Fibroblast of lung (primary cell): ENCODE results near the gene RNASE8. TPM values are rescaled to one million over a fixed set of nuclear protein-coding genes. Genes with fewer than 3 reads are reported as not detected.

Experiments used
- DNase-seq, 2 donors: peaks; one replicate each; pipeline versions ENCODE4 v3.0.0 to v3.0.0-alpha.2; 2010; ENCODE audit warnings: low read depth in 2 of 2
- H2AFZ ChIP-seq: 2 replicates; pipeline ENCODE4 v1.5.1; 2012; ENCODE audit warnings: low read length, control low read depth, inconsistent platforms
- H3K27ac ChIP-seq: 2 replicates; pipeline ENCODE4 v1.5.1; 2011; ENCODE audit warnings: low read length, control low read depth; ENCODE audit not compliant: insufficient read depth
- H3K27me3 ChIP-seq: 2 replicates; pipeline ENCODE4 v1.5.1; 2011; ENCODE audit warnings: mild to moderate bottlenecking, low read length; ENCODE audit not compliant: control insufficient read depth, insufficient read depth
- H3K36me3 ChIP-seq: 2 replicates; pipeline ENCODE4 v1.5.1; 2011; ENCODE audit warnings: low read length; ENCODE audit not compliant: control insufficient read depth, insufficient read depth
- H3K4me1 ChIP-seq: 2 replicates; pipeline ENCODE4 v1.5.1; 2011; ENCODE audit warnings: low read length; ENCODE audit not compliant: control insufficient read depth, insufficient read depth; ENCODE audit errors: extremely low read depth
- H3K4me2 ChIP-seq: 2 replicates; pipeline ENCODE4 v1.5.1; 2011; ENCODE audit warnings: low read length, control low read depth; ENCODE audit not compliant: insufficient read depth; ENCODE audit errors: extremely low read depth
- H3K4me3 ChIP-seq, 4 experiments: fragments of 200-600 bp in 1 of 4; sonication (generic) in 1 of 4; replicated peaks in 1 of 4; 2 replicates each; pipeline ENCODE4 v1.5.1; 2011 to 2016; ENCODE audit warnings: low read length in 4 of 4, low read depth in 3 of 4, mild to moderate bottlenecking in 3 of 4, control low read depth in 2 of 4, inconsistent platforms in 1 of 4, mixed read lengths in 1 of 4; ENCODE audit not compliant: insufficient read depth in 1 of 4; ENCODE audit errors: control extremely low read depth in 1 of 4
- H3K79me2 ChIP-seq: 2 replicates; pipeline ENCODE4 v1.5.1; 2012; ENCODE audit warnings: mild to moderate bottlenecking, low read length, inconsistent platforms; ENCODE audit not compliant: control insufficient read depth, insufficient read depth
- H3K9ac ChIP-seq: 2 replicates; pipeline ENCODE4 v1.5.1; 2011; ENCODE audit warnings: mild to moderate bottlenecking, low read length, control low read depth; ENCODE audit not compliant: insufficient read depth
- H3K9me3 ChIP-seq: 2 replicates; pipeline ENCODE4 v1.5.1; 2012; ENCODE audit warnings: low read depth, low read length; ENCODE audit not compliant: control insufficient read depth, insufficient read depth
- H4K20me1 ChIP-seq: 2 replicates; pipeline ENCODE4 v1.5.1; 2011; ENCODE audit warnings: low read length; ENCODE audit not compliant: control insufficient read depth, insufficient read depth; ENCODE audit errors: extremely low read depth
- EZH2 ChIP-seq: IDR thresholded peaks from 2 replicates; pipeline ENCODE4 v1.5.1; 2012; ENCODE audit warnings: low read length, control low read depth, mild to moderate bottlenecking; ENCODE audit errors: missing control alignments
- polyA plus RNA-seq, 2 donors: library from polyadenylated mRNA; depleted of rRNA in 1 of 2; stranded (reverse) in 1 of 2; unstranded in 1 of 2; fragments of >200 nt; gene quantifications; 2 replicates each; pipeline ENCODE4 v1.2.1, GENCODE V29; 2011 to 2012; ENCODE audit warnings: missing spikeins in 1 of 2
- total RNA-seq: library from RNA; depleted of rRNA; stranded (reverse); fragments of >200 nt; gene quantifications from 2 replicates; pipeline ENCODE4 v1.2.1, GENCODE V29; 2014
- TF ChIP-seq, protein P1 (sequence below), 2 donors: IDR thresholded peaks in 1 of 2; conservative IDR thresholded peaks in 1 of 2; 1 replicate in 1 of 2; 2 replicates in 1 of 2; pipeline ENCODE4 v1.5.1; 2011 to 2012; ENCODE audit warnings: low read length in 2 of 2, control low read depth in 1 of 2, inconsistent platforms in 1 of 2, low read depth in 1 of 2, mild to moderate bottlenecking in 1 of 2

Gene RNASE8
- total and polyA plus RNA-seq, 2 donors (not counting 1 experiment from before 2014, with no cell fraction given) = not detected

DNA sequence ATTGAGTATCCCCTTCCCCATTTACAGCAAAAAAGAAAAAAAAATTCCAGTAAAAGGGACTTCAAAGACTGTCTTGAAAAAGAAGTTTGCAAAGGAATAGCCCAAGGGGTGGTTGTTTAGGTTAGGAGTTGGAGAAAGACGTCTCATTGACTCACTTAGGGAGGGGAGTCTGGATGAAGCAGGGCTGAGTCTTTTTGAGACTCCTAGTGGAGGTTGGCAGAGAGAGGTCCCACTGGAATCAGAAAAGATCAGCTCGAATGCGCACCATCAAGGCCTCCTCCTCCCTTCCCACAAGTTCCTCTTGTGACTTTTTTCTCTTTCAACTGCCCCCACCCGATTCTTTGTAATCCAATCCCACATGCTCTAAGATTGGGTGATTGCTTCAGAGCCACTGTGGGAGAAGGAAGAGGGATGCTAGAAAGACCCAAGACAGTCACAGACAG is 14.4 kb downstream of the RNASE8 start:
- Histone ChIP-seq H2AFZ (no peak overlapping the region), H4K20me1 (no peaks in the 10 kb centered on the region), H3K9me3 (no peaks in the 10 kb centered on the region), H3K4me3 (peak overlapping the region; percentile 46 to 74 (median 58)), H3K9ac (peak overlapping the region; percentile 67), H3K4me1 (peaks cover 11% of the 10 kb centered on the region), H3K4me2 (peak overlapping the region; percentile 49), H3K27ac (peak overlapping the region; percentile 96), H3K79me2 (peaks cover 2% of the 10 kb centered on the region), H3K27me3 (no peaks in the 10 kb centered on the region), H3K36me3 (peaks cover 22% of the 10 kb centered on the region)
- no peak for TF ChIP-seq EZH2
- TF ChIP-seq, protein P1, sequence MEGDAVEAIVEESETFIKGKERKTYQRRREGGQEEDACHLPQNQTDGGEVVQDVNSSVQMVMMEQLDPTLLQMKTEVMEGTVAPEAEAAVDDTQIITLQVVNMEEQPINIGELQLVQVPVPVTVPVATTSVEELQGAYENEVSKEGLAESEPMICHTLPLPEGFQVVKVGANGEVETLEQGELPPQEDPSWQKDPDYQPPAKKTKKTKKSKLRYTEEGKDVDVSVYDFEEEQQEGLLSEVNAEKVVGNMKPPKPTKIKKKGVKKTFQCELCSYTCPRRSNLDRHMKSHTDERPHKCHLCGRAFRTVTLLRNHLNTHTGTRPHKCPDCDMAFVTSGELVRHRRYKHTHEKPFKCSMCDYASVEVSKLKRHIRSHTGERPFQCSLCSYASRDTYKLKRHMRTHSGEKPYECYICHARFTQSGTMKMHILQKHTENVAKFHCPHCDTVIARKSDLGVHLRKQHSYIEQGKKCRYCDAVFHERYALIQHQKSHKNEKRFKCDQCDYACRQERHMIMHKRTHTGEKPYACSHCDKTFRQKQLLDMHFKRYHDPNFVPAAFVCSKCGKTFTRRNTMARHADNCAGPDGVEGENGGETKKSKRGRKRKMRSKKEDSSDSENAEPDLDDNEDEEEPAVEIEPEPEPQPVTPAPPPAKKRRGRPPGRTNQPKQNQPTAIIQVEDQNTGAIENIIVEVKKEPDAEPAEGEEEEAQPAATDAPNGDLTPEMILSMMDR (conservative IDR thresholded peaks at IDR 0.05 in 1 of 2, IDR thresholded peaks at IDR 0.05 in 1 of 2; ENCODE audit: low read depth in 1 of 2, low read length in 2 of 2) = peak; percentile 12 to 22
- DNase-seq = peak; percentile 78 to 81

DNA sequence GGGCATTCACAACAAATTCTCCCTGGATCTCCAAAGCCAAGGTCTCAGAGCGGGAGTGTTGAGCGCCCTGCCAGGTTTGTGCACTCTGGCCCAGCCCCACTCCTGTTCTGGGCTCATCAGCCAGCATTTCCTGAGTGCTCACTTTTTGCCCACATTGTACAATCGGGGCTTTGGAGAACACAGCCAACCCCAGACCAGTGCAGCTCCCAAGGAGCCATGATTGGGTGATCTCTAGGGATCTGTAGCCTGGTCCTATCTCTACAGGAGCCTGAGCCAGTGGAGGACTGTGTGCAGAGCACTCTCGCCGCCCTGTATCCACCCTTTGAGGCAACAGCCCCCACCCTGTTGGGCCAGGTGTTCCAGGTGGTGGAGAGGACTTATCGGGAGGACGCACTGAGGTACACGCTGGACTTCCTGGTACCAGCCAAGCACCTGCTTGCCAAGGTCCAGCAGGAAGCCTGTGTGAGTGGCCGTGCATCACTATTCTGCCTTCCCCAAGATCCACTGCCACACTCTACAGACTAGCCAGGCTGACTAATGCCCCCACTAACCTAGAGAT is 15.2 kb downstream of the RNASE8 start:
- Histone ChIP-seq H3K79me2 (peaks cover 2% of the 10 kb centered on the region), H4K20me1 (no peaks in the 10 kb centered on the region), H3K4me3 (no peak overlapping the region), H2AFZ (no peak overlapping the region), H3K27ac (peak overlapping the region; percentile 96), H3K4me1 (peaks cover 11% of the 10 kb centered on the region), H3K9me3 (no peaks in the 10 kb centered on the region), H3K4me2 (peak overlapping the region; percentile 49), H3K9ac (no peak overlapping the region), H3K27me3 (no peaks in the 10 kb centered on the region), H3K36me3 (peaks cover 24% of the 10 kb centered on the region)
- TF ChIP-seq, protein P1 (conservative IDR thresholded peaks at IDR 0.05 in 1 of 2, IDR thresholded peaks at IDR 0.05 in 1 of 2; ENCODE audit: low read depth in 1 of 2, low read length in 2 of 2) = no peak
- TF ChIP-seq EZH2 = no peak
- no peak for DNase-seq

DNA sequence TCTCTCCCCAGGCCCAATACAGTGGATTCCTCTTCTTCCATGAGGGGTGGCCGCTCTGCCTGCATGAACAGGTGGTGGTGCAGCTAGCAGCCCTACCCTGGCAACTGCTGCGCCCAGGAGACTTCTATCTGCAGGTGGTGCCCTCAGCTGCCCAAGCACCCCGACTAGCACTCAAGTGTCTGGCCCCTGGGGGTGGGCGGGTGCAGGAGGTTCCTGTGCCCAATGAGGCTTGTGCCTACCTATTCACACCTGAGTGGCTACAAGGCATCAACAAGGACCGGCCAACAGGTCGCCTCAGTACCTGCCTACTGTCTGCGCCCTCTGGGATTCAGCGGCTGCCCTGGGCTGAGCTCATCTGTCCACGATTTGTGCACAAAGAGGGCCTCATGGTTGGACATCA is 16.3 kb downstream of the RNASE8 start:
- Histone ChIP-seq H3K36me3 (peaks cover 28% of the 10 kb centered on the region), H3K4me1 (peaks cover 9% of the 10 kb centered on the region), H3K79me2 (peaks cover 2% of the 10 kb centered on the region), H2AFZ (no peak overlapping the region), H3K4me3 (no peak overlapping the region), H3K9ac (no peak overlapping the region), H3K27ac (no peak overlapping the region), H4K20me1 (no peaks in the 10 kb centered on the region), H3K27me3 (no peaks in the 10 kb centered on the region), H3K4me2 (no peak overlapping the region), H3K9me3 (no peaks in the 10 kb centered on the region)
- TF ChIP-seq, protein P1 (conservative IDR thresholded peaks at IDR 0.05 in 1 of 2, IDR thresholded peaks at IDR 0.05 in 1 of 2; ENCODE audit: low read depth in 1 of 2, low read length in 2 of 2) = no peak
- no peak for TF ChIP-seq EZH2
- no peak for DNase-seq
